Islet precursor cell (in vitro differentiated cells): Measurements from ENCODE around the gene GAB3.
"Not testable (repeated sequence)": the region's sequence is repeated elsewhere in the genome, so short reads cannot be mapped to it uniquely, and the experiment has no call there.

ENCODE experiments used
- DNase-seq: peaks from one replicate; pipeline ENCODE4 v3.0.0-alpha.2; 2018

The GAB3 gene

GRCh38 chrX:154718616-154719015 lies 32.3 kb downstream of the GAB3 start:
- DNase-seq = no peak

- no peak for DNase-seq
Measured at GRCh38 chrX:154717824-154718223, 33.1 kb downstream of the GAB3 start.

DNA sequence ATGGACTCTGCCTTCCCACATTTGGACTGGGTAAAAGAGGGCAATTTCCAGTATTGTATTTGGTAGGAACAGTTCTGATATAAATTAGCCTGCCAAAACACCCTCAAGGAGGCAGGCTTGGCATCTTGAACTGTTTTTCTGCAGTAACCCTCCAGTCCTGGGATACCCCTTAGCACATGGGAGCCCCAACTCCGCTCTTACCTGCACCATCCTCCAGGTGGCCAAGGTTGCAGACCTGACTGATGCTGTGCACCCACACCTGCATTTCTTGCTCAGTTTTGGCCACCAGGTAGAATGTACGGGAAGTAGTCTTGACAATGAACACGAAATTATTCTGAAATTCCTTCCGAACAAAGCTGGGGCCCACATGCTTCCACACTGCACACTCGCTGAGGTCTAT lies 35.1 kb downstream of the GAB3 start:
- no peak for DNase-seq

DNA sequence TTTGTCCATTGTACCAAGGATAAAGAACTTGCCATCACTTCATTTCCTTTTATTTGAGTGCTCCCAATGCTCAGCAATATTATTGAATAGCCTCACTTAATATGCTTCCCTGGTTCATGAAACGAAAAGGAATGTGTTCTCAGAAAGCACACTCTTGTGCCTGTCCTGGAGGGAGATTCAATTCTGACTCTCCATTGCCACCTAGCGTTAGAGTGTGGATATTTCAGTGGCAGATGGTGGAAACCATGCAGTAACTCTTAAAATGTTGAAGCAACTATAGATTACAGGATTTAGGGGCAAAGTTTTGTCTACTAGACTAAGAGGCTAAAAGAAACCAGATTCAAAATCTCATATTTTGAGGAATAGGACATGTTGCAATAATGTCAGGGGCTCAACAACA lies 36.0 kb downstream of the GAB3 start:
- no peak for DNase-seq

DNA sequence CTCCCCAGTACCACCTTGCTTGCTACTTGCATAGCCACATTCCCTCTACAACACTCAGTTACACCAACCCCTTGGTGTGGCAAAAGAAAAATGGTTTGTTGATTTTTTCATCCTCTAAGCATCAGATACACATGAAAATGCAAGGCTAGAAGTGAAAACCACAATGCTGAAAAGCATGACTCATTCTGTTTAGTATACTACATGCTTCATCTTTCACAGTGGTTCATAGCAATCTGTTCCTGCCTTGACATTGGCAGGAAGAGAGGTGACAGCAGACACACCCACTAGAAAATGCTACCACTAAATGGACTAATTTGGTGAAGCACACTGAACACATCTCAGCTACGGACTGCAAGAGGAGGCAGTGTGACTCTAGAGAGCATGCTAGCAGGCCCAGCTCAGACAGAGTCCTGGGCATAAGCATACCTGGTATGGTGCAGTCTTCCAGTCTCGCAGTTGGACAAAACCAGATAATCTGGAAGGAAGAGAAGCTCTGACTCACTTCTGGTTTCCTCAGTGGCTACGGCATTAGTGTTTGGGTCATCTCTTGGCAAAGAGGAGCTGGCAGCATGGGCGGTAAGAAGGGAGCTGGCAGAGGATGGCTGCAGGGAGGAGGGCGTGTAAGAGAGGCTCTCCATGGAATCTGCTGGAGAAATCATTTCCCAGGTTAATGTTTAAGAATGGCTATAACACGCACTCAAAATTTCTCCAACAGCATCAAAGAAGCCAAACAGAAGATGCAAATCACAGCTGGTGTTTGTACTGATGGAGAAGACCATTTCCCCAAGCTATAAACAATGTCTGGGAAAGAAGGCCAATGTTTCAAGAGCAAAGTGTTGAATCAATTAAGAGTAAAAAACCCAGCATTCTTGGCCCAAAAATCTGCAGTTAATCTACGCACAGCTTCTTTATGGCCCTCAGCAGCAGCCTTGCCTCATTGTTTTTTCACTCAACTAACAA lies 37.8 kb downstream of the GAB3 start:
- DNase-seq = no peak

DNA sequence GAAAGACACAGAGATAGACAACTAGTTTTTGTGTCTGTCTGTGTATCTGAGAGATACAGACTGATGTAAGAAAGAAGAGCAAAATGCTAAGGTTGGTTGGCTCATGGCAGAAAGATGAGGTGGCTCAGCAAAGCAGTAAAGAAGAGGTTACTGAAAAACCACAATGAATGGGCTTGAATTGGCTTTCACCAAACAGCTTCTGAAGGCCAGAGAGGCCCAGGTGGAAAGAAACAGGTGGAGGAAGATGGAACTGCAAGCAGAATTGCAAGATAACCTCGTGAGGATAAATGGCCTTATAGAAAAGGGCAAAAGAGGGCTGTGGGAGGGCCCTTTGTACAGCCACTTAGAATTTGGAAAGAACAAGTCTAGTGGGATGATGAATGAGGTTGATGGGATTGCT lies 39.6 kb downstream of the GAB3 start:
- no peak for DNase-seq

GRCh38 chrX:154710309-154710708 lies 40.6 kb downstream of the GAB3 start:
- no peak for DNase-seq

DNA sequence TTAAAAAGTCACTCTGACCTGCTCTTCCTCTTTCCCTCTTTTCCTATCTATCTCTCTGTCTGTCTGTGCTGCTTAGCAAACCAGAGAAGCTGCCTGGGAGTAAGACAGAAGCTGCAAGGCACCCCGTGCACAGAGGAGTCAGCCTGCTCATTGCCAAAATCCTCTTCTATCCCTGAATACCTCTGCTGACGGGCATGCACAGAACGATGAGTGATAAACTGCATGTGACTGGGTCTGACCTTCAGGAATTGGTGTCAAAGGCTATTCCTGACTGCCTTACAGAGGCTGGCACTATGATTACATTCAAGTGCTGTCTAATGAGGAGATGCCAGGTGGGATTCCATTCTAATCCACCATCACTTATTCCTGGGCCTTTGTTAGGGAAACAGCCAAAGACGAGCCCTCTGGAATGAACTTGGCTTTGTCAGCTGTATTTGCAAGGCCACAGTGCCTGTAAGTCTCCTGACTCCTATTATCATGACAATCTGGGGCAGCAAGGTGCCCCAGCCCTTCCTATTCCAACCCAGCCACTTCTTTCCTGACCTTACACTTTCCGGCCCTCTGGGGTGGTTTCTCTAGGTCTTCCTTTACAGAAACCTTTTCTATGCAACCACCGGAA lies 52.1 kb downstream of the GAB3 start:
- no peak for DNase-seq

GRCh38 chrX:154696676-154697045 lies 54.2 kb downstream of the GAB3 start:
- DNase-seq = no peak

DNA sequence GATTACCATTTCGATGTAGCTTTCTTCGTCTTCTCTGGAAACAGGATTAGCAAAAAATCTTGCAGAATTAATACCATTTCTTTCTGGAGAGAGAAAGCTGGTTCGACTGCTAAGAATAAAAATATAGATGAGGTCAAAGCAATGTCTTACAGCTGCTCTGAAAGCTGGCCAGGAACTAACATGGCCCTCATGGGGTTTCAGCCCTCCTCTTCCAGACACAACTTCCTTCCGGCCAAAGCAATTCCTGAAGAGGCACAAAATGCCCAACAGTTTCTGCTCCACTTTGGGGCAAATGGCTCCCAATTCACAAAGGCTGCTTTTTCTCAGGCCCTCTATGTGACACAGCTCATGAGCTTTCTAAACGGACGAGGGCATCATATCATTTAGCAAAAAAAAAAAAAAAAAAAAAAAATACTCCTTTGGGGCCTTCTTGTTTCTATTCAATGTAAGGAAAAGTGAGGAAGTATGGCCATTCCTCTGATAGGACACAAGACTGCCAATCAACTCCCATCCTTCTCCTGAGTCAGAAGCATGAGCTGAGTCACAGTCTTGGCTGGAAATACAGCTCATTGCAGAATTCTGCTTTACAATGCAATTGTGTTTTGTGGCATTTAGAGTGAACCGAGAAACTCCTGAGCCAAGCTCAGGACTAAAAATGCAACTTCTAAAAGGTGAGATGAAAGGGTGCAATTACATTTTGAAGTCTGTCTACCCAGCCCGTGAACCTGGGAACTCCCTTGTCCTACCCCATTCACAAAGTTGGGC lies 54.8 kb downstream of the GAB3 start:
- no peak for DNase-seq

DNA sequence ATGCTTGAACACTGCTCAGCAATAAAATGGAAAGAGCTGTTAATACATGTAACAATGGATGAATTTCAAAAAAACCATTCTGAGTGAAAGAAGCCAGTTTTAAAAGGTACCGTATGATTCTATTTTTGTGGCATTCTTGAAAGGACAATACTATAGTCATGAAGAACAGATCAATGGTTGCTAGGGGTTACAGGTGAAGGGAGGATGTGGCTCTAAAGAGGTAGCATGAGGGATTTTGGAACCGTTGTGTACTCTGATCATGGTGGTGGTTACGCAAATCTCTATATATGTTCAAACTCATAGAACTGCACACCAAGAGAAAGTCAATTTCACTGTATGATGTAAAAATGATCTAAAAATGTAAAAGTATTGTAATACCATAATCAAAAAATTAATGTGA lies 57.5 kb downstream of the GAB3 start:
- no peak for DNase-seq

- not testable (repeated sequence) for DNase-seq
Measured at GRCh38 chrX:154690438-154690837, 60.4 kb downstream of the GAB3 start.

DNA sequence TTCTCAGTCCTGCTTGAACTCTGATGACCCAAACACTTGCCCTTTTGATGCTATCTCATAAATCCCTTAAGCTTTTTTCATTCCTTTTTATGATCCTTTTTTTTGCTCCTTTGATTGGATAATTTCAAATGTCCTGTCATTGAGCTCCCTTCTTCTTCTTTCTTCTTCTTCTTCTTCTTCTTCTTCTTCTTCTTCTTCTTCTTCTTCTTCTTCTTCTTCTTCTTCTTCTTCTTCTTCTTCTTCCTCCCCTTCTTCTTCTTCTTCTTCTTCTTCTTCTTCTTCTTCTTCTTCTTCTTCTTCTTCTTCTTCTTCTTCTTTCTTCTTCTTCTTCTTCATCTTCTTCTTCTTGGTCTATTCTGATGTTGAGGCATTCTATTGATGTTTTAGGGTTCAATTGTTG lies 78.8 kb downstream of the GAB3 start:
- not testable (repeated sequence) for DNase-seq

DNA sequence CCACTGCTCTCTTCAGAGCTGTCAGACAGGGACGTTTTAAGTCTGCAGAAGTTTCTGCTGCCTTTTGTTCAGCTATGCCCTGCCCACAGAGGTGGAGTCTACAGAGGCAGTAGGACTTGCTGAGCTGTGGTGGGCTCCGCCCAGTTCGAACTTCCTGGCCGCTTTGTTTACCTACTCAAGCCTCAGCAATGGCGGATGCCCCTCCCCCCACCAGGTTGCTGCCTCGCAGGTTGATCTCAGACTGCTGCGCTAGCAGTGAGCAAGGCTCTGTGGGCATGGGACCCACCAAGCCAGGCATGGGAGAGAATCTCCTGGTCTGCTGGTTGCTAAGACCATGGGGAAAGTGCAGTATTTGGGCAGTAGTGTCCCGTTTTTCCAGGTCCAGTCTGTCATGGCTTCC lies 80.0 kb downstream of the GAB3 start:
- not testable (repeated sequence) for DNase-seq

- no peak for DNase-seq
Measured at GRCh38 chrX:154661899-154662298, 89.0 kb downstream of the GAB3 start.

DNA sequence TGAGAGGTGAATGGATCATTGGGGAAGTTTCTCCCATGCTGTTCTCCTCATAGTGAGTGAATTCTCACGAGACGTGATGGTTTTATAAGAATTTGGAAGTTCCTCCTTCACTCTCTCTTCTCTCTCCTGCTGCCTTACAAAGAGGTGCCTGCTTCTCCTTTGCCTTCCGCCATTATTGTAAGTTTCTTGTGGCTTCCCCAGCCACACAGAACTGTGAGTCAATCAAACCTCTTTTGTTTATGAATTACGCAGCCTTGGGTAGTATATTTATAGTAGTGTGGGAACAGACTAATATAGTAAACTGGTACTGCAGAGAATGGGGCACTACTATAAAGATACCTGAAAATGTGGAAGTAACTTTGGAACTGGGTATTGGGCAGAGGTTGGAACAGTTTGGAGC lies 89.7 kb downstream of the GAB3 start:
- no peak for DNase-seq

DNA sequence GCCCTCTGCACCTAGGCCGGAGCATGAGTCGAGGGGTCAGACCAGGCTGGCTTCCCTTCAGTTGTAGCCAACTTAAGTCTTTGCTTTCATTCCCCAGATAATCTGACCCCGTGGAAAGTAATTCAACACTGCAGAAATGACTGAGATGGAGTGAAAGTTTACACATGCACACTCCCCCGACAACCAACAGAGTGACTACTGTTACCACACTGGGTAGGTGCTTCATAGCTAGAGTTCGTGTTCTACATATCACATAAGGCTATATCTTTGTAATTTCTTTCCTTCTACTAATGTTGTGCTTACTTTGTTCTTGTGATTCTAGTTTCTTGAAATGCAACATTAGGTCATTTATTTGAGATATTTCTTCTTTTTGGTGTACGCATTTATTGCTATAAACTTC lies 90.3 kb downstream of the GAB3 start:
- DNase-seq = no peak

DNA sequence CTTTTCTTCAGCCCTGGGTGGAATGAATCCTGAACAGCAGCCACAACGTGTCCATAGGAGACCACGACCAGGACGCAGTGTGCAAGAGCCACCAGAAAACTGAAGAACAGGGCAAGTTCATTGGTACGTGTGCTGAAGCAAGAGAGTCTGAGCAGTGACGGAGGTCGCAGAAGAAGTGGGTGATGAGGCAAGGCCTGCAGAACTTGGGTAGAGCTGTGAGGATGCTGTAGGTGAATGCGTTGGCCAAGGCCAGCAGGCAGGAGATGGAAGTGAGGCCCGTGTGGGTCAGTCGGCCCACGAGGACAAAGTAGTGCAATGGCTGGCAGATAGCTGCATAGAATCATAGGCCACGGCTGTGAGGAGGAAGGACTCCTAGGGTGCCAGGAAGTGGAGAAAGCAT lies 91.9 kb downstream of the GAB3 start:
- no peak for DNase-seq

DNA sequence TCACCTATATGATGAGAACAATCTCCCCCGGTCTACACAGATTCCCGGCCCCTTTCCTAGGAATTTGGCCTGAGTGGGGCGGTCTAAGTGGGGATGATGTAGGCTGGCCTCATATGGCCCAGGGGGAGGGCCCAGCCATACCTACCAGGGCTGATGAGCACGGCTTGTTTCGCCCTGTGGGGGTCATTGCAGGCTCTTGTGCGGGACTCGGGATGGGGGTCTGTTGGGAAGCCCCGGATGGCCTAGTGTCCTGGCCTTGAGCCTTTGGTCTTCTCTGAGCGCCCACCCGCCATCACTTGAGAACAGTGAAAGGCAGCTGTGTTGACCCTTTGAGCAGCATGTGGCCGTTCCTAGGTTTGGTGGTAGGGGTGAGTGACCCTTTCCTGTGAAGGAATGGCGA lies 92.7 kb downstream of the GAB3 start:
- DNase-seq = no peak

- peak; percentile 14 for DNase-seq
Measured at GRCh38 chrX:154657226-154657805, 93.6 kb downstream of the GAB3 start.

DNA sequence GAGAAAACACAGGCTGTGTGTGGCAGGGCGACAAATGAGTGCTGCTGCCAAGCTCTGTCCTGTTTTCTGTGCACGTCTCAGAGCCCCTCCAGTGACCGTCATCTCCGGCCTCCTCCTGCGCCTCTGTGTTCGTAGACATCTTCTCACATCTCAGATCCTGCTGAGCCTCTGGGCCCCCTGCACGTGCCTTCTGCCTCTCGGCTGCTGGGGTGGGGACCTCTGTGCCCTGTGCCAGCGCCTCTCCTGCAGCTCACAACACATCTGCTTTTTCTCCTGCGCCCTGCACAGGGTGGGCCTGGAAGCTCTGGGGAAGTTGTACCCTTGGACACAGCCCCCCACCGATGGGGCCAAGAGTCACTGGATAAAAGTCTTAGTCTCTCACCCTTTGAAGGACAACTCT lies 95.1 kb downstream of the GAB3 start:
- peak; percentile 50 for DNase-seq

GRCh38 chrX:154655346-154655745 lies 95.5 kb downstream of the GAB3 start:
- peak; percentile 16 for DNase-seq

DNA sequence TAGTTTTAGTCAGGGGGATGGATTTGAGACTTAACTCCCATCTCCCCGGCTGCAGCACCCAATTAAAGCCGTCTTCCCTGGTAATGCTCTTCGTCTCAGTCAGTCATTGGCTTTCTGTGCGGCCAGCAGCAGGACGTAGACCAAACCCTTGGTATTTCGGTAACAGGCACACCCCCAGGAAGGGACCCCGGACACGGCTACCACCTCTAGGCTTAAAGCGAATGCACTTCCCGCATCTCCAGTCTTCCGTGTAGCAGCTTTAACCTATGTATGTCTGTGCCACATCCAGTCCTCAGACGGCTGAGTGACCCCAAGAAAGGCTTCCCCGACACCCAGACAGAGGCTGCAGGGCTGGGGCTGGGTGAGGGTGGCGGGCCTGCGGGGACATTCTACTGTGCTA lies 96.0 kb downstream of the GAB3 start:
- DNase-seq = no peak
